Sigmoid colon (tissue), 7 donors: ENCODE data around the gene ADAMTS14. TPM values are rescaled to one million over a fixed set of nuclear protein-coding genes. Genes with fewer than 3 reads are reported as not detected.

Experiments
- DNase-seq: peaks from one replicate; pipeline ENCODE4 v3.0.0-alpha.2; 2019
- H3K27ac ChIP-seq, 4 donors: fragments of 200-600 bp; sonication (generic); one replicate each; pipeline ENCODE4 v1.5.1; 2016 to 2019; ENCODE audit warnings: mild to moderate bottlenecking in 1 of 4
- H3K27me3 ChIP-seq, 3 donors: fragments of 200-600 bp; sonication (generic); one replicate each; pipeline ENCODE4 v1.5.1; 2019; ENCODE audit warnings: mild to moderate bottlenecking in 1 of 3
- H3K36me3 ChIP-seq, 4 donors: fragments of 200-600 bp; sonication (generic); one replicate each; pipeline ENCODE4 v1.5.1; 2016 to 2019
- H3K4me1 ChIP-seq, 4 donors: fragments of 200-600 bp; sonication (generic); one replicate each; pipeline ENCODE4 v1.5.1; 2017 to 2019
- H3K4me3 ChIP-seq, 4 donors: fragments of 200-600 bp; sonication (generic); one replicate each; pipeline ENCODE4 v1.5.1; 2017 to 2019; ENCODE audit warnings: mild to moderate bottlenecking in 2 of 4, moderate library complexity in 1 of 4
- H3K9me3 ChIP-seq, 4 donors: fragments of 200-600 bp in 3 of 4; sonication (generic) in 3 of 4; one replicate each; pipeline versions ENCODE4 v1.5.1 to v1.6.1; 2013 to 2019
- CTCF ChIP-seq, 4 experiments: fragments of 450-650 bp in 3 of 4; fragments of 200-600 bp in 1 of 4; IDR thresholded peaks; one replicate each; pipeline ENCODE4 v1.5.1; 2016 to 2019; ENCODE audit warnings: antibody characterized with exemption in 4 of 4, mild to moderate bottlenecking in 3 of 4, moderate library complexity in 2 of 4
- EP300 ChIP-seq, 4 donors: sonication (generic); formaldehyde crosslinking; IDR thresholded peaks; one replicate each; pipeline ENCODE4 v1.6.1; 2017; ENCODE audit warnings: antibody characterized with exemption in 4 of 4
- POLR2A ChIP-seq, 2 donors: fragments of 450-650 bp; IDR thresholded peaks; one replicate each; pipeline ENCODE4 v1.6.1; 2016; ENCODE audit warnings: antibody characterized with exemption in 2 of 2, mild to moderate bottlenecking in 2 of 2, moderate library complexity in 2 of 2
- POLR2AphosphoS5 ChIP-seq, 4 donors: sonication (generic); formaldehyde crosslinking; IDR thresholded peaks; one replicate each; pipeline ENCODE4 v1.6.1; 2017; ENCODE audit warnings: antibody characterized with exemption in 4 of 4
- WGBS, 2 donors: extraction: QIAGEN DNeasy Blood & Tissue Kit; methylation state at CpG; one replicate each; pipeline ENCODE4 v1.1.7; 2013; 5-methylcytosine and 5-hydroxymethylcytosine counted together
- intact Hi-C: fragments of 100-400 bp; cut with DNase I; formaldehyde crosslinking; loops from one replicate; pipeline ENCODE4 v1.15.1; 2023
- polyA plus RNA-seq, 3 donors: library from polyadenylated mRNA; stranded (reverse); fragments of 200-250 nt; gene quantifications; one replicate each; pipeline ENCODE4 v1.2.3, GENCODE V29; 2013
- total RNA-seq, 4 donors: library from RNA; depleted of rRNA; stranded (reverse); fragments of >200 nt; gene quantifications; one replicate each; pipeline ENCODE4 v1.1.0, GENCODE V29; 2016
- donor health status: healthy with polysubstance abuse.
- donor health status: Bipolar disorder and iron deficiency.
- donor health status: healthy.

Gene ADAMTS14
- total and polyA plus RNA-seq, 7 donors = under 0.01 to 1.1 (median 0.50) TPM; not detected in 1

DNA sequence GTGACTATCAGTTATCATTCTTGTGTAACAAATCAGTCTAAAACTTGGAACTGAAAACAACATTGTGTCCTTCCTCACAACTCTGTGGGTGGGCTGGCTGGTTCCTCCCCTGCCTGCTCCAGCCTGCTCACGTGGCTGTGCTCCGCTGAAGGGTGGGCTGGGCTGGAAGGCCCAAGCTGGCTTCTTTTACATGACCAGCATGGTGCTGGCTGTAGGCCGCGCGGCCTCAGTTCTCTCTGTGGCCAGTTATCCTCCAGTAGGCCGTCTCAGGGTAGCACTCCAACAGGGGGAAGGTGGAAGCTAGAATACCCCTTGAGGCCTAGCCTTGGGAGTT is 11.3 kb downstream of the ADAMTS14 start:
- TF ChIP-seq POLR2A (IDR thresholded peaks at IDR 0.05) (no peak), POLR2AphosphoS5 (IDR thresholded peaks at IDR 0.05) (no peak), CTCF (IDR thresholded peaks at IDR 0.05) (no peak), EP300 (IDR thresholded peaks at IDR 0.05) (no peak)
- 75 to 83% methylated on average over 6 of the region's 6 CpGs for WGBS, 2 donors
- intact Hi-C loops = no loop called here
- no peak overlapping the region for H3K4me3 ChIP-seq
- no peak for DNase-seq
- peaks cover 0 to 11% (median 0%) of the 10 kb centered on the region in 3 donors for H3K27me3 ChIP-seq
- H3K36me3 ChIP-seq = no peaks in the 10 kb centered on the region
- H3K4me1 ChIP-seq = no peaks in the 10 kb centered on the region
- no peaks in the 10 kb centered on the region for H3K9me3 ChIP-seq
- H3K27ac ChIP-seq = no peak overlapping the region

GRCh38 chr10:70683940-70684339 is 11.6 kb downstream of the ADAMTS14 start:
- H3K27me3 ChIP-seq = peaks cover 0 to 11% (median 0%) of the 10 kb centered on the region in 3 donors
- 94 to 95% methylated on average over 5 of the region's 5 CpGs for WGBS, 2 donors
- DNase-seq = no peak
- no peaks in the 10 kb centered on the region for H3K4me1 ChIP-seq
- TF ChIP-seq EP300 (IDR thresholded peaks at IDR 0.05) (no peak), POLR2A (IDR thresholded peaks at IDR 0.05) (no peak), POLR2AphosphoS5 (IDR thresholded peaks at IDR 0.05) (no peak), CTCF (IDR thresholded peaks at IDR 0.05) (no peak)
- intact Hi-C loops = no loop called here
- no peak overlapping the region for H3K27ac ChIP-seq
- no peak overlapping the region for H3K4me3 ChIP-seq
- H3K9me3 ChIP-seq = no peaks in the 10 kb centered on the region
- H3K36me3 ChIP-seq = no peaks in the 10 kb centered on the region

GRCh38 chr10:70684374-70684773 is 12.1 kb downstream of the ADAMTS14 start:
- intact Hi-C loops = no loop called here
- H3K36me3 ChIP-seq = no peaks in the 10 kb centered on the region
- H3K4me3 ChIP-seq = no peak overlapping the region
- WGBS, 2 donors = 93 to 96% methylated on average over 3 of the region's 3 CpGs
- no peaks in the 10 kb centered on the region for H3K4me1 ChIP-seq
- no peak overlapping the region for H3K27ac ChIP-seq
- H3K27me3 ChIP-seq = peaks cover 0 to 11% (median 0%) of the 10 kb centered on the region in 3 donors
- TF ChIP-seq EP300 (IDR thresholded peaks at IDR 0.05) = no peak
- TF ChIP-seq POLR2AphosphoS5 (IDR thresholded peaks at IDR 0.05) = no peak
- TF ChIP-seq POLR2A (IDR thresholded peaks at IDR 0.05) = no peak
- no peak for TF ChIP-seq CTCF (IDR thresholded peaks at IDR 0.05)
- no peak for DNase-seq
- no peaks in the 10 kb centered on the region for H3K9me3 ChIP-seq

- Histone ChIP-seq H3K4me1 (no peaks in the 10 kb centered on the region), H3K36me3 (no peaks in the 10 kb centered on the region), H3K9me3 (no peaks in the 10 kb centered on the region), H3K27me3 (peaks cover 0 to 11% (median 0%) of the 10 kb centered on the region in 3 donors), H3K27ac (no peak overlapping the region), H3K4me3 (no peak overlapping the region)
- intact Hi-C loops = no loop called here
- TF ChIP-seq CTCF (IDR thresholded peaks at IDR 0.05) (no peak), POLR2A (IDR thresholded peaks at IDR 0.05) (no peak), POLR2AphosphoS5 (IDR thresholded peaks at IDR 0.05) (no peak), EP300 (IDR thresholded peaks at IDR 0.05) (no peak)
- no peak for DNase-seq
- whole genome bisulfite sequencing, 2 donors = 86 to 89% methylated on average over 4 of the region's 4 CpGs
These were observed 12.6 kb downstream of the ADAMTS14 start for GRCh38 chr10:70684839-70685454.

GRCh38 chr10:70685455-70685911 is 13.2 kb downstream of the ADAMTS14 start:
- Histone ChIP-seq H3K9me3 (no peaks in the 10 kb centered on the region), H3K27ac (peak overlapping the region in 1 of 4 donors; percentile 1), H3K4me1 (no peaks in the 10 kb centered on the region), H3K4me3 (no peak overlapping the region), H3K27me3 (peaks cover 0 to 11% (median 0%) of the 10 kb centered on the region in 3 donors), H3K36me3 (no peaks in the 10 kb centered on the region)
- TF ChIP-seq POLR2A (IDR thresholded peaks at IDR 0.05) (no peak), POLR2AphosphoS5 (IDR thresholded peaks at IDR 0.05) (no peak), EP300 (IDR thresholded peaks at IDR 0.05) (no peak), CTCF (IDR thresholded peaks at IDR 0.05) (no peak)
- no peak for DNase-seq
- 70 to 85% methylated on average over 8 of the region's 8 CpGs for WGBS, 2 donors
- intact Hi-C loops = no loop called here
